Ascending aorta (tissue), 2 donors: ENCODE measurements around the gene LRIG1. TPM values are rescaled to one million over a fixed set of nuclear protein-coding genes. Genes with fewer than 3 reads are reported as not detected.
"Not testable (repeated sequence)": the region's sequence is repeated elsewhere in the genome, so short reads cannot be mapped to it uniquely, and the experiment has no call there.

Experiments used
- DNase-seq, 2 donors: peaks; one replicate each; pipeline ENCODE4 v3.0.0-alpha.2; 2019; ENCODE audit warnings: low spot score in 2 of 2
- H3K27ac ChIP-seq, 2 donors: fragments of 200-600 bp; sonication (generic); one replicate each; pipeline ENCODE4 v1.5.1; 2016 to 2017; ENCODE audit warnings: mild to moderate bottlenecking in 1 of 2
- H3K27me3 ChIP-seq: fragments of 200-600 bp; sonication (generic); one replicate; pipeline ENCODE4 v1.5.1; 2017
- H3K36me3 ChIP-seq, 2 donors: fragments of 200-600 bp; sonication (generic); one replicate each; pipeline ENCODE4 v1.5.1; 2016
- H3K4me1 ChIP-seq, 2 donors: fragments of 200-600 bp; sonication (generic); one replicate each; pipeline ENCODE4 v1.5.1; 2016 to 2017; ENCODE audit warnings: mild to moderate bottlenecking in 1 of 2
- H3K4me3 ChIP-seq, 2 donors: fragments of 200-600 bp; sonication (generic); one replicate each; pipeline ENCODE4 v1.5.1; 2016 to 2017; ENCODE audit warnings: mild to moderate bottlenecking in 1 of 2
- H3K9me3 ChIP-seq, 2 donors: fragments of 200-600 bp; sonication (generic); one replicate each; pipeline ENCODE4 v1.5.1; 2016
- CTCF ChIP-seq, 3 experiments: fragments of 200-600 bp in 2 of 3; fragments of 450-650 bp in 1 of 3; sonication (generic) in 2 of 3; IDR thresholded peaks; one replicate each; pipeline ENCODE4 v1.5.1; 2016 to 2019; ENCODE audit warnings: antibody characterized with exemption in 3 of 3, mild to moderate bottlenecking in 1 of 3, moderate library complexity in 1 of 3
- intact Hi-C: fragments of 100-400 bp; cut with DNase I; formaldehyde crosslinking; loops from one replicate; pipeline ENCODE4 v1.15.1; 2023
- total RNA-seq: library from RNA; depleted of rRNA; stranded (reverse); fragments of >200 nt; gene quantifications from one replicate; pipeline ENCODE4 v1.1.0, GENCODE V29; 2016

The LRIG1 gene
- total RNA-seq, 1 donor from 2014 or later, result 62.3 TPM

- no peak for DNase-seq
- Histone ChIP-seq H3K4me1 (peaks cover 10 to 38% of the 10 kb centered on the region in 2 donors), H3K27me3 (no peaks in the 10 kb centered on the region), H3K36me3 (no peaks in the 10 kb centered on the region), H3K27ac (peak overlapping the region; percentile 22 to 45), H3K9me3 (no peaks in the 10 kb centered on the region), H3K4me3 (no peak overlapping the region)
- no peak for TF ChIP-seq CTCF (IDR thresholded peaks at IDR 0.05)
- intact Hi-C loops, result no loop called here
Measured at GRCh38 chr3:66425032-66425431, 75.8 kb downstream of the LRIG1 start.

- no peak for DNase-seq
- no peak for TF ChIP-seq CTCF (IDR thresholded peaks at IDR 0.05)
- Histone ChIP-seq H3K4me3 (no peak overlapping the region), H3K27me3 (no peaks in the 10 kb centered on the region), H3K27ac (peak overlapping the region in 1 of 2 donors; percentile 44), H3K36me3 (no peaks in the 10 kb centered on the region), H3K4me1 (peaks cover 10 to 45% of the 10 kb centered on the region in 2 donors), H3K9me3 (no peaks in the 10 kb centered on the region)
- intact Hi-C loops, result no loop called here
Measured at GRCh38 chr3:66423791-66424190, 77.0 kb downstream of the LRIG1 start.

DNA sequence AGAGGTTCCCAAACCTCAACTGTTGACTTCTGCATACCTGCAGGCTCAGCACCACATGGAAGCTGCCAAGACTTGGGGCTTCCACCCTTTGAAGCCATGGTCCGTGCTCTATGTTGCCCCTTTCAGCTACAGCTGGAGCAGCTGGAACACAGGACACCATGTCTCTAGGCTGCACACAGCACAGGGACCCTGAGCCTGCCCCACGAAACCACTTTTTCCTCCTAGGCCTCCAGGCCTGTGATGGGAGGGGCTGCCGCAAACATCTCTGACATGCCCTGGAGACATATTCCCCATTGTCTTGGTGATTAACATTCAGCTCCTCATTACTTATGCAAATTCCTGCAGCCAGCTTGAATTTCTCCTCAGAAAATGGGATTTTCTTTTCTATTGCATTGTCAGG, 78.9 kb downstream of the LRIG1 start:
- H3K27me3 ChIP-seq, H3K36me3 ChIP-seq, DNase-seq, H3K27ac ChIP-seq, H3K4me3 ChIP-seq, H3K9me3 ChIP-seq, intact Hi-C loops: not testable (repeated sequence)
- peaks cover 5 to 46% of the 10 kb centered on the region in 2 donors for H3K4me1 ChIP-seq

DNA sequence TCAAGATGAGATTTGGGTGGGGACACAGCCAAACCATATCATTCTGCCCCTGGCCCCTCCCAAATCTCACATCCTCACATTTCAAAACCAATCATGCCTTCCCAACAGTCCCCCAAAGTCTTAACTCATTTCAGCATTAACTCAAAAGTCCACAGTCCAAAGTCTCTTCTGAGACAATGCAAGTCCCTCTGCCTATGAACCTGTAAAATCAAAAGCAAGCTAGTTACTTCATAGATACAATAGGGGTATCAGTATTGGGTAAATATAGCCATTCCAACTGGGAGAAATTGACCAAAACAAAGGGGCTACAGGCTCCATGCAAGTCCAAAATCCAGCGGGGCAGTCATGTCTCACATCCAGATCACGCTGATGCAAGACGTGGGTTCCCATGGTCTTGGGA, 79.7 kb downstream of the LRIG1 start:
- H3K4me1 ChIP-seq, result peaks cover 5 to 51% of the 10 kb centered on the region in 2 donors
- H3K4me3 ChIP-seq, H3K27me3 ChIP-seq, intact Hi-C loops, H3K27ac ChIP-seq, DNase-seq, H3K9me3 ChIP-seq, H3K36me3 ChIP-seq: not testable (repeated sequence)

DNA sequence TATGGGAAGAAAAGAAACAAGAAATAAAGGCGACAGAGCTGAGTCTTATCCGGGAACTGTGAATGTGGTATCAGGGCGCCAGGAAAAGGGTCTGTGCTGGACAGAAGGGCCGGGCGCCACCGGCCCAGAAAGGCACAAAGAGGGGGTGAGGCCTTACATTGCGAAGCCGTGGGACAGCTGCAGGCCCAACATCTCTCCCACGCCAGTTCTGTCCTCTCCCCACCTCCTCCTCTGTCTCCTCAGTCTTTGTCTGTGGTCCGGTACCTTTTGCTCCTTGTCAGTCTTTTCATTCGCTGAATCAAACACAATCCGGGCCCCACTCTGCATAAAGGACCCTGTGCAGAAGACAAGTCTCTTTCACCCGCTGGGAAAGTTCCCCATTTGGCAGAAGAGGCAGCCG, 81.8 kb downstream of the LRIG1 start:
- H3K9me3 ChIP-seq, result no peaks in the 10 kb centered on the region
- peaks cover 0 to 38% of the 10 kb centered on the region in 2 donors for H3K4me1 ChIP-seq
- no peak for DNase-seq
- no peak for TF ChIP-seq CTCF (IDR thresholded peaks at IDR 0.05)
- peak overlapping the region in 1 of 2 donors; percentile 34 for H3K4me3 ChIP-seq
- no peaks in the 10 kb centered on the region for H3K27me3 ChIP-seq
- H3K27ac ChIP-seq, result peak overlapping the region; percentile 74 to 75
- H3K36me3 ChIP-seq, result peaks cover 7 to 20% of the 10 kb centered on the region in 2 donors
- intact Hi-C loops, result loop anchor here (2.0 to 5.0 kb wide), 2 partner anchors 36 to 173 kb away; no protein-coding TSS in a partner anchor

DNA sequence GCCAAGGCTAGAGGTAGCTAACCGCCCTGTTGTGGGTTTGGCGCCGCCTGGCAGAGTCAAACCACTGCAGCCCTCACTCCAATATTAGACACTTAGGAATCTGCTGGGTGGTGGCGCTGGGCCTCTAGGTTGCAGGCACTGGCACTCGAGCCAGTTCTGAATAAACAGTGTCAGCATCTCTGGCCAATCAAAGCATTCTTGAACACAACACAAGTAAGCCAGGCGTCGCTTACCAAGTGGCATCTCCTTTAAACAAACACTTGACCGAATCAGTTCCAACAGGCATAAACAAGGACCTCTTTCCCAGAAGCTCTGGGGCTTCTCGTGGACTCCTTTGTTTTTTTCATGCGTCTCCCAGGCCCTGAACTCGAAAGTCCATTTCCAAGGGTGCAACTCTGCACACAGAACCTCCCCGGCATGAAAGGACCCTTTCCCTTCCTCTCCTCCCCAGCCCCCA, 82.3 kb downstream of the LRIG1 start:
- Histone ChIP-seq H3K27me3 (no peaks in the 10 kb centered on the region), H3K9me3 (no peaks in the 10 kb centered on the region), H3K4me3 (peak overlapping the region in 1 of 2 donors; percentile 34), H3K4me1 (peaks cover 0 to 34% of the 10 kb centered on the region in 2 donors), H3K27ac (peak overlapping the region; percentile 74 to 75), H3K36me3 (peaks cover 7 to 24% of the 10 kb centered on the region in 2 donors)
- intact Hi-C loops, result loop anchor here (2.0 to 5.0 kb wide), 2 partner anchors 36 to 174 kb away; no protein-coding TSS in a partner anchor
- TF ChIP-seq CTCF (IDR thresholded peaks at IDR 0.05), result peak; percentile 26 to 53 (median 36)
- peak in 1 of 2 donors; percentile 87 for DNase-seq
